Hepatocyte (in vitro differentiated cells): ENCODE results near the gene RBMS1. TPM values are rescaled to one million over a fixed set of nuclear protein-coding genes. Genes with fewer than 3 reads are reported as not detected.

ENCODE experiments used
- DNase-seq: peaks from one replicate; pipeline ENCODE4 v3.0.0-alpha.2; 2016; ENCODE audit warnings: low spot score
- H2AFZ ChIP-seq: fragments of 200-600 bp; sonication (generic); 2 replicates; pipeline ENCODE4 v1.6.0; 2016; ENCODE audit warnings: antibody characterized with exemption, mild to moderate bottlenecking
- H3K27ac ChIP-seq: fragments of 200-600 bp; sonication (generic); 2 replicates; pipeline ENCODE4 v1.5.1; 2016; ENCODE audit warnings: mild to moderate bottlenecking
- H3K27me3 ChIP-seq: fragments of 200-600 bp; sonication (generic); 2 replicates; pipeline ENCODE4 v1.6.1; 2016
- H3K36me3 ChIP-seq: fragments of 200-600 bp; sonication (generic); replicated peaks from 2 replicates; pipeline ENCODE4 v1.5.1; 2016; ENCODE audit warnings: low read depth; ENCODE audit not compliant: insufficient read depth
- H3K4me1 ChIP-seq: fragments of 200-600 bp; sonication (generic); 2 replicates; pipeline ENCODE4 v1.5.1; 2016; ENCODE audit warnings: mild to moderate bottlenecking, moderate library complexity; ENCODE audit not compliant: insufficient read depth
- H3K4me2 ChIP-seq: fragments of 200-600 bp; sonication (generic); 2 replicates; pipeline ENCODE4 v1.6.0; 2016
- H3K4me3 ChIP-seq: fragments of 200-600 bp; sonication (generic); 2 replicates; pipeline ENCODE4 v1.5.1; 2016; ENCODE audit warnings: mild to moderate bottlenecking
- H3K79me2 ChIP-seq: fragments of 200-600 bp; sonication (generic); 2 replicates; pipeline ENCODE4 v1.6.0; 2017; ENCODE audit warnings: mild to moderate bottlenecking
- H3K9me2 ChIP-seq: fragments of 200-600 bp; sonication (generic); replicated peaks from 2 replicates; pipeline ENCODE4 v1.6.0; 2017; ENCODE audit warnings: mild to moderate bottlenecking; ENCODE audit not compliant: insufficient read depth
- H3K9me3 ChIP-seq: fragments of 200-600 bp; sonication (generic); 2 replicates; pipeline ENCODE4 v1.5.1; 2016; ENCODE audit warnings: low read depth, mild to moderate bottlenecking
- H4K20me1 ChIP-seq: fragments of 200-600 bp; sonication (generic); 2 replicates; pipeline ENCODE4 v1.6.0; 2016; ENCODE audit warnings: mild to moderate bottlenecking; ENCODE audit not compliant: insufficient read depth, poor library complexity, severe bottlenecking
- CTCF ChIP-seq: fragments of 200-600 bp; sonication (generic); IDR thresholded peaks from 2 replicates; pipeline ENCODE4 v1.5.1; 2016; ENCODE audit warnings: antibody characterized with exemption, mild to moderate bottlenecking; ENCODE audit not compliant: poor library complexity
- EZH2 ChIP-seq: fragments of 200-600 bp; sonication (generic); IDR thresholded peaks from 2 replicates; pipeline ENCODE4 v1.6.1; 2016; ENCODE audit warnings: antibody characterized with exemption, mild to moderate bottlenecking, borderline replicate concordance
- EZH2phosphoT487 ChIP-seq: fragments of 200-600 bp; sonication (generic); IDR thresholded peaks from one replicate; pipeline ENCODE4 v1.6.1; 2018; ENCODE audit warnings: antibody characterized with exemption, mild to moderate bottlenecking, low read depth, moderate library complexity; ENCODE audit not compliant: unreplicated experiment, severe bottlenecking
- WGBS: methylation state at CpG from one replicate; pipeline ENCODE4 v1.1.6; 2016; ENCODE audit warnings: low lambda C conversion rate; ENCODE audit errors: missing lambda C conversion rate; 5-methylcytosine and 5-hydroxymethylcytosine counted together
- polyA plus RNA-seq: library from polyadenylated mRNA; unstranded; fragments of >200 nt; fragmentation: Nextera tagmentation; extraction: Ambion mirVana; gene quantifications from 2 replicates; pipeline ENCODE4 v1.2.1, GENCODE V29; 2016
- total RNA-seq: library from RNA; depleted of rRNA; stranded (reverse); fragments of >200 nt; gene quantifications from 2 replicates; pipeline ENCODE4 v1.2.3, GENCODE V29; 2014

RBMS1 gene
- total and polyA plus RNA-seq, 2 experiments from 2014 or later, result 87.9 to 103 TPM

DNA sequence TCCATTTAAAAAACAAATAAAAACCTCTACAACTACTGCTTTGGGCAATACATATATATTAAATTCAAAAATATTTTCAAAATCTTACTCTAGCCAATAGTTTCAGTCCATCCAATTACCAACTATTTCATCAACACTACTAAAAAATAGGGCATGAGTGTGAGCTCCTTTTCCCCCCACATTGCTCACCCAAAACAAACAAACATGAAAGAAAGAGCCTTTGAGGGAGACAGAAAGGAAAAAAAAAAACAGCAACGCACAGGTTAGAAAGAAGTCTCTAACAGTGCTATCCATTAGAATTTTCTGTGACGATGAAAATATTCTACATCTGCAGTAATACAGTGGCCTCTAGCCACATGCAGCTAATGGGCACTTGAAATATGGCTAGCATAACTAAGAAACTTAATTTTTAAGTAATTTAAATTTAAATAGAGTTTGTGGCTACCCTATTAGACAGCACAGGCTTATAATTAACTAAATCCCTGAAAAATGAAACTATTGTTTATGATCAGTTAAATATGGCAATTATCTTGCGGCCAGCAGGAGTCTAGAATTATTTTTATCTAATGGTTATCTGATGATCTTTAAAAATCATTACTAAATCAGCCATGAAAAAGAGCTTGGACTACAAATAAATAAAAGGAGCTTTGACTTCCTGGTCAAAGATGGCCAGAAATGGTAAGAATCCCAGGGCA, 59.2 kb downstream of the RBMS1 start:
- no peaks in the 10 kb centered on the region for H4K20me1 ChIP-seq
- TF ChIP-seq CTCF (no peak), EZH2 (no peak), EZH2phosphoT487 (no peak)
- H3K79me2 ChIP-seq, result peaks cover 76% of the 10 kb centered on the region
- H3K27ac ChIP-seq, result no peak overlapping the region
- H3K4me2 ChIP-seq, result peak overlapping the region; percentile 5
- H3K4me3 ChIP-seq, result no peak overlapping the region
- no peaks in the 10 kb centered on the region for H3K9me2 ChIP-seq
- no peak for DNase-seq
- no peaks in the 10 kb centered on the region for H3K36me3 ChIP-seq
- no peaks in the 10 kb centered on the region for H3K27me3 ChIP-seq
- no peaks in the 10 kb centered on the region for H3K4me1 ChIP-seq
- no peaks in the 10 kb centered on the region for H3K9me3 ChIP-seq
- 69% methylated on average over 3 of the region's 3 CpGs for WGBS
- no peak overlapping the region for H2AFZ ChIP-seq

DNA sequence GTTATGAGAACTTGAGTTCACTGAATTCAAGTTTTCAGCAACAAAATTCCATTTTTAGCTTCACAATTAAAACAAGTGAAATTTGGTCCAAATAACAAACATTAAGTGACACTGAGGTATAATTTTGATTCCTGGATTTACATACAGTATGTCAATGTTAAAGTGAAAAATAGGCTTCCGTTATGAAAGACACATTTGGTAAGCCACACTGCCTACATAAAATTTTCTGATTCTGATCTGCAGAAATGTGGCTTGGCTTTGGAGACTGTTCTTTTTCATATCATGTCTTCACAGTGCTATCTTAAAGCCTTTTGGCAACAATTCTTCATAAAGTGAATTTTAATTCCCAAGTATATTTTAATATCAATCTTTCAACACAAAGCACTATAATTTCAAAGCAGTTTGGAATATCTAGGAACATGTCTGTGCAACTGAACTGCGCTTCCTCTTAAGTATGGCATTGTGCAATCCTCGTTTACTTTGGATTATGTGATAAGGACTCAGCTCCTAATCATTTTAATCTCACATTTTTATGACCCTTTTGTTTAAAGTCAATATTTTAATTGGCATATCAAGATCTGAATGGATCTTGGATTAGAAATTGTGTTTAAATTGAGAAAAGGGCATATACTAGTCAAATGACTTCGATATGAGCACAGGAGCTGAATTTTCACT, 60.0 kb downstream of the RBMS1 start:
- no peak overlapping the region for H3K27ac ChIP-seq
- H3K9me3 ChIP-seq, result no peaks in the 10 kb centered on the region
- H4K20me1 ChIP-seq, result no peaks in the 10 kb centered on the region
- no peaks in the 10 kb centered on the region for H3K27me3 ChIP-seq
- H3K4me1 ChIP-seq, result no peaks in the 10 kb centered on the region
- H3K4me3 ChIP-seq, result no peak overlapping the region
- H3K9me2 ChIP-seq, result no peaks in the 10 kb centered on the region
- DNase-seq, result peak; percentile 23
- H3K4me2 ChIP-seq, result peak overlapping the region; percentile 24
- 55% methylated on average over 4 of the region's 4 CpGs for WGBS
- peaks cover 79% of the 10 kb centered on the region for H3K79me2 ChIP-seq
- no peak for TF ChIP-seq EZH2
- no peak overlapping the region for H2AFZ ChIP-seq
- no peaks in the 10 kb centered on the region for H3K36me3 ChIP-seq

DNA sequence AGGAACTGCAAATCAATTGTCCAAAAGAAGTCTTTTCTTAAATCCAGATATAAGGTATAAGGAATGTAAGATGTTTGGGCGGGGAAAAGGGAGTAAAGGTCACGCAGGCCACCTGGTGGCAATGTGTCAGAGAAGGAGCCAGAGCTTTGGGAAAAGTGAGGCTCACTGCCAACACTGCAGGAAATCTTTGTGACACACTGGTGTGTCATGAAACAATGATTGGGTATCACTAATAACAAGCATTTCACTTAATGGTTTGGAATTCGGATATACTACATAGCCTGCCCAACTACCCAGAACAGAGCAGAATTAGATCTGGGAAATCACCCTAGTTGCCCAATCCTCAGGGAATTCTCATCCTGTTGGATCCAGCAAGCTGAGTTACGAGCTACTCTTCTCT, 61.0 kb downstream of the RBMS1 start:
- DNase-seq, result no peak
- Histone ChIP-seq H3K4me3 (no peak overlapping the region), H2AFZ (no peak overlapping the region), H3K27me3 (no peaks in the 10 kb centered on the region), H4K20me1 (no peaks in the 10 kb centered on the region), H3K36me3 (no peaks in the 10 kb centered on the region), H3K27ac (no peak overlapping the region), H3K4me2 (no peak overlapping the region), H3K9me3 (no peaks in the 10 kb centered on the region), H3K79me2 (peaks cover 75% of the 10 kb centered on the region), H3K9me2 (no peaks in the 10 kb centered on the region), H3K4me1 (peaks cover under 1% of the 10 kb centered on the region)
- no peak for TF ChIP-seq EZH2
- no peak for TF ChIP-seq CTCF
- no peak for TF ChIP-seq EZH2phosphoT487
- WGBS, result 89% methylated on average over 4 of the region's 4 CpGs

- no peaks in the 10 kb centered on the region for H3K9me2 ChIP-seq
- no peak for DNase-seq
- H3K79me2 ChIP-seq, result peaks cover 68% of the 10 kb centered on the region
- no peaks in the 10 kb centered on the region for H4K20me1 ChIP-seq
- 97% methylated on average over 1 of the region's 1 CpG for WGBS
- no peaks in the 10 kb centered on the region for H3K9me3 ChIP-seq
- H3K27ac ChIP-seq, result no peak overlapping the region
- no peak overlapping the region for H2AFZ ChIP-seq
- peaks cover 6% of the 10 kb centered on the region for H3K4me1 ChIP-seq
- no peak overlapping the region for H3K4me2 ChIP-seq
- no peaks in the 10 kb centered on the region for H3K27me3 ChIP-seq
- H3K4me3 ChIP-seq, result no peak overlapping the region
- no peak for TF ChIP-seq EZH2
- TF ChIP-seq EZH2phosphoT487, result no peak
- no peak for TF ChIP-seq CTCF
- no peaks in the 10 kb centered on the region for H3K36me3 ChIP-seq
Observed at GRCh38 chr2:160431441-160431840, 62.2 kb downstream of the RBMS1 start.
